GM18868 (cell line): ENCODE data around the gene MRNIP.
"Not testable (repeated sequence)": the region's sequence is repeated elsewhere in the genome, so short reads cannot be mapped to it uniquely, and the experiment has no call there.

ENCODE experiments used
- ATAC-seq: cut with Tn5 transposase; IDR thresholded peaks from one replicate; pipeline ENCODE4 v1.9.1; 2021; ENCODE audit warnings: mild to moderate bottlenecking, moderate library complexity; ENCODE audit not compliant: unreplicated experiment

The MRNIP gene

DNA sequence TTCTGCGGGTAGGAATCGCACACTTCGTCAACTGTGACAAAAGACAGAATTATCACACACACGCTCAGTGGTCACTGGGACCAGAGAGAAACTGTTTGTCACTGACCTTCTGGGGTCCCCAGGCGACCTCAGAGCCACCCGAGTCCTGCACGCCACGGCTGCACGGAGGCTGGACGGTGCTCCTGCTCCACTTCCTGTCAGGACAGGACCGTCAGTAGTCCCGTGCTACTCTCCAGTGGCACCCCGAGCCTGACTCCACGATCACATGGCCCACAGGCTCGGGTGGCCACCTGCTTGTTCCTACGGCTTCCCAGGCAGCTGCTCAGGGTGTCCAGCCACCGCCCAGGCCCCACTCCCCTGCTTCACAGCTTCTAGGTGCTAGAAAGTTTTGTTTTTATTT lies 17.9 kb downstream of the MRNIP start:
- ATAC-seq: no peak

DNA sequence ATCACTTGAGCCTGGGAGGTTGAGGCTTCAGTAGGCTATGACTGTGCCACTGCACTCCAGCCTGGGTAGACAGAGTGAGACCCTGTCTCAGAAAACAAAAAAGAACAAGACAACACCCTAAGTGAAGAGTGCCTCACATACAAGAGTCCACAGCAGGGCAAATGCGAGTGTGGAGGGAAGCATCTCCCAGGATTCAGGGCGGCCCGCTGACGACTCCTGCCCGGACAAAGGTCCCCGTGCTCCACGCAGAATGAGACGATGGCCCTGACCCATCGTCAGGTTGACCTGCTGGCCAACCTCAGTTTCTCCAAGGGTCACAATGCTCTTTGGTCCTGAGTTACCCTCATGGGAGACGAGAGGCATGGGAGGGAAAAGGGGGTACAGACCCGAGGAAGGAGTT lies 18.3 kb downstream of the MRNIP start:
- no peak for ATAC-seq

DNA sequence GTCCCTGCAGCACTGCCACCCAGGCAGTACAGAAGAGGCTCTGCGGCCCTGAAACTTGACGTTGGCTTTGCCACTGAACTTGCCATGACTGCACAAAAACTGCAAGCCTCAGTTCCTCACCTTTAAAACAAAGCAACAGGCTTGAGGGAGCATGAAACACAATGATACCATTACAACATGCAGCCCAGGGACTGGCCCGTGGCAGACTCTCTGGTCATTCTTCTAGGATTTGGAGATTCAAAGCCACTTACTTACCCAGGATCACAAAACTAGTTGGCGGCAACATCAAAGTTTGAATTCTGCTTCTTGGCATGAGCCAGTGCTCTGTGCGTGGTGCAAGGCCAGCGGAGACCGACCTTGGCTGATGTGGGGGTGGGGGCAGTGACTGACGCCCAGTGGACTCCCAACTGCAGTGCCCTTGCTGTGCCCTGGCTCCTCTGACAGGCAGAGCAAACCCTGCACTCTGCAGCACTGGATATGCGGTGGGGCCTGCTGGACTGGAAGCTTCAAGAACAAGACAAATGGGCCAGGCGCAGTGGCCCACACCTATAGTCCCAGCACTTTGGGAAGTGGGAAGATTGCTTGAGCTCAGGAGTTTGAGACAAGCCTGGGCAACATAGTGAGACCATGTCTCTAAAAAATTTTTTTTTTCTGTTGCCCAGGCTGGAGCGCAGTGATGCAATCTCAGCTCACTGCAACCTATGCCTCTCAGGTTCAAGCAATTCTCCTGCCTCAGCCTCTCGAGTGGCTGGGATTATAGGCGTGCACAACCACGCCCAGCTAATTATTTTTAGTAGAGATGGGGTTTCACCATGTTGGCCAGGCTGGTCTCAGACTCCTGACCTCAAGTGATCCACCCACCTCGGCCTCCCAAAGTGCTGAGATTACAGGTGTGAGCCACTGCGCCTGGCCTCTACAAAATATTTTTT lies 19.0 kb downstream of the MRNIP start:
- no peak for ATAC-seq

DNA sequence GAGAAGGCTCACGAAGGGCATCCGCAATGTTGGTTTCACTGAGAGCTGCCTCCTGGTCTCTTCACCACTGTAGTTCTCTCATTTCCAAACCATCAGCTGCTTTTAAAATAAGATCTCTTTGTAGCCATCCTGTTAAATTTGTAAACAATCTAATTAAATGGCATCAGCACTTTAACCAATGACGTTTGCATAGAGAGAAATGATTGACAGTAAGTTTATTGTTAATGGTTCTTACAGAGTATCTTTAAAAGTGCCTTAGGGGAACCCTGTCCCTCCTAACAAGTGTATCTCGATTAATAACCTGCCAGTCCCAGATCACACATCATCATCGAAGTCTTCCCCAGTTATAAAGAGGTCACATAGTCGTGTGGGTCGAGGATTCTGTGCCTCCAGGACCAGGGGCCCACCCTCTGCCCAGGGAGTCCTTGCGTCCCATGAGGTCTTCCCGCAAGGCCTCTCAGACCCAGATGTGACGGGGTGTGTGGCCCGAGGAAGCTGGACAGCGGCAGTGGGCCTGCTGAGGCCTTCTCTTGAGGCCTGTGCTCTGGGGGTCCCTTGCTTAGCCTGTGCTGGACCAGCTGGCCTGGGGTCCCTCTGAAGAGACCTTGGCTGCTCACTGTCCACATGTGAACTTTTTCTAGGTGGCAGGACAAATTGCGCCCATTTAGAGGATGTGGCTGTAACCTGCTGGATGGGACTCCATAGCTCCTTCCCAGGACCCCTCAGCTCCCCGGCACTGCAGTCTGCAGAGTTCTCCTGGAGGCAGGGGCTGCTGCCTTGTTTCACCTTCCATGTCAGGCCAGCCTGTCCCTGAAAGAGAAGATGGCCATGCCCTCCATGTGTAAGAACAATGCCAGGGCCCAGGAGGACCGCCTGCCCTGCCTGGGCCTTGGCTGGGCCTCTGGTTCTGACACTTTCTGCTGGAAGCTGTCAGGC lies 21.3 kb downstream of the MRNIP start:
- ATAC-seq: no peak

DNA sequence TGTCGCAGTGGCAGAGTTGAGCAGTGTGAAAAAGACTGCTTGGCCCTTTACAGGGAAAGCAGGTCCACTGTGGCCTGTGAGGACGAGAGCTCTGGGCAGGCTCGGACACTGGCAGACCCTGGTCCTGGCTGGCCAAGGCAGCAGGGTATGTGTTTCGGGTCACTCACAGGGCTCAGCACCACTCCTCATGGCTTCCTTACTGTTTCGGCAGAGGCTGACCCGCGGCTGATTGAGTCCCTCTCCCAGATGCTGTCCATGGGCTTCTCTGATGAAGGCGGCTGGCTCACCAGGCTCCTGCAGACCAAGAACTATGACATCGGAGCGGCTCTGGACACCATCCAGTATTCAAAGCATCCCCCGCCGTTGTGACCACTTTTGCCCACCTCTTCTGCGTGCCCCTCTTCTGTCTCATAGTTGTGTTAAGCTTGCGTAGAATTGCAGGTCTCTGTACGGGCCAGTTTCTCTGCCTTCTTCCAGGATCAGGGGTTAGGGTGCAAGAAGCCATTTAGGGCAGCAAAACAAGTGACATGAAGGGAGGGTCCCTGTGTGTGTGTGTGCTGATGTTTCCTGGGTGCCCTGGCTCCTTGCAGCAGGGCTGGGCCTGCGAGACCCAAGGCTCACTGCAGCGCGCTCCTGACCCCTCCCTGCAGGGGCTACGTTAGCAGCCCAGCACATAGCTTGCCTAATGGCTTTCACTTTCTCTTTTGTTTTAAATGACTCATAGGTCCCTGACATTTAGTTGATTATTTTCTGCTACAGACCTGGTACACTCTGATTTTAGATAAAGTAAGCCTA lies 22.2 kb downstream of the MRNIP start:
- peak; percentile 59 for ATAC-seq

DNA sequence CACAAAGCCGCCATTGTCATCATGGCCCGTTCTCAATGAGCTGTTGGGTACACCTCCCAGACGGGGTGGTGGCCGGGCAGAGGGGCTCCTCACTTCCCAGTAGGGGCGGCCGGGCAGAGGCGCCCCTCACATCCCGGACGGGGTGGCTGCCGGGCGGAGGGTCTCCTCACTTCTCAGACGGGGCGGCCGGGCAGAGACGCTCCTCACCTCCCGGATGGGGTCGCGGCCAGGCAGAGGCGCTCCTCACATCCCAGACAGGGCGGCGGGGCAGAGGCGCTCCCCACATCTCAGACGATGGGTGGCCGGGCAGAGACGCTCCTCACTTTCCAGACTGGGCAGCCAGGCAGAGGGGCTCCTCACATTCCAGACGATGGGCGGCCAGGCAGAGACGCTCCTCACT lies 23.7 kb downstream of the MRNIP start:
- not testable (repeated sequence) for ATAC-seq

DNA sequence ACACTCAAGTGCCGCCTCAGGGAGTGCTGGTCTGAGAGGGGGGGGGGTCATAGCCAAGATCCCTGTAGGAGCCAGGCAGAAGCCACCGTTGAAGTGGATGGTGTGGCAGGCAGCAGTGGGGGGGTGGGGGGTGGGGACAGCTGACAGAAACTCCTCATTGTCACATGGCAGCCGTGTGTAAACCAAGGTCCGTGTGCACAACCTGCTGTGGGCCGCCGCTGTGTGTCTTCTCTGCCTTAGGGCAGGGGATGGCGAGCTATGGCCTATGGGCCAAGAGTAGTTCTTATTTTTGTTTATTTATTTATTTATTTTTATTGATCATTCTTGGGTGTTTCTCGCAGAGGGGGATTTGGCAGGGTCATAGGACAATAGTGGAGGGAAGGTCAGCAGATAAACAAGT lies 24.5 kb downstream of the MRNIP start:
- ATAC-seq: no peak

DNA sequence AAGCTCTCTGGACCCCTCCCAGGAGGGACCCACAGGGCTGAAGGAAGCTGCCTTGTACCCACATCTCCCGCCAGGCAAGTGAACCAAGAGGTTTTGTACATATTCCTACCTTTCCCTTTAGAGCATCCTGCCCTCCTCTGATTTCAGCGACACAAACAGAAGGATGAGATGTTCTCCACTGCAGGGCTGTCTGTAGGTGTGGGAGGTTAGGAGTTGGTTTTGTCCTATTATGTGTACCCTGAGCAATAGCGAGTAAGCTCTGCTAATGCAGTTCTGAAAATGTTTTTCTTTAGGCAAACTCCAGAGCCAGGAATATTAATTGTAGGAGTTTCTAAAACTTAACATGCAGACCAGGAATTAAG lies 24.9 kb downstream of the MRNIP start:
- ATAC-seq: no peak

DNA sequence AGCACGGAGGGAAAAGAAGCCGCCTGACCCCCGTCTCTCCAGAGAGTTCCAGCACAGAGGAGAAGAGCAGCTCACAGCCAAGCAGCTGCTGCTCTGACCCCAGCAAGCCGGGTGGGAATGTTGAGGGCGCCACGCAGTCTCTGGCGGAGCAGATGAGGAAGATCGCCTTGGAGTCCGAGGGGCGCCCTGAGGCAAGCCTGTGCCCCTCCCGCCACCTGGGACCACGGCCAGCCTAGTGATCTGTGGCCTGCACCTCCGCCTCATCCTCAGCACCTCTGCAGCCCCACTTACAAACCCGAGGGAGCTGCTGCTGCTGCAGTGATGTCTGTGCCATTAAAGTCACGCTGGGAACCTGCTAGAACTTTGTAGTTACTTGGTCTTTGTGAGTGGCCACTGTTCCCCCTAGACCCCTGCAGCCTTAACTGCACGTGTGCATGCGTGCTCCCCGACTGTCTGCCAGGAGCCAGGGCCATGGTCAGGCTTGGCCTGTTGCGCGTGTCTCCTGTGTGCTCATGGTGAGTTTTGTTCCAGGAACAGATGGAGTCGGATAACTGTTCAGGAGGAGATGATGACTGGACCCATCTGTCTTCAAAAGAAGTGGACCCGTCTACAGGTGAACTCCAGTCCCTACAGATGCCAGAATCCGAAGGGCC lies 25.4 kb downstream of the MRNIP start:
- ATAC-seq: no peak

DNA sequence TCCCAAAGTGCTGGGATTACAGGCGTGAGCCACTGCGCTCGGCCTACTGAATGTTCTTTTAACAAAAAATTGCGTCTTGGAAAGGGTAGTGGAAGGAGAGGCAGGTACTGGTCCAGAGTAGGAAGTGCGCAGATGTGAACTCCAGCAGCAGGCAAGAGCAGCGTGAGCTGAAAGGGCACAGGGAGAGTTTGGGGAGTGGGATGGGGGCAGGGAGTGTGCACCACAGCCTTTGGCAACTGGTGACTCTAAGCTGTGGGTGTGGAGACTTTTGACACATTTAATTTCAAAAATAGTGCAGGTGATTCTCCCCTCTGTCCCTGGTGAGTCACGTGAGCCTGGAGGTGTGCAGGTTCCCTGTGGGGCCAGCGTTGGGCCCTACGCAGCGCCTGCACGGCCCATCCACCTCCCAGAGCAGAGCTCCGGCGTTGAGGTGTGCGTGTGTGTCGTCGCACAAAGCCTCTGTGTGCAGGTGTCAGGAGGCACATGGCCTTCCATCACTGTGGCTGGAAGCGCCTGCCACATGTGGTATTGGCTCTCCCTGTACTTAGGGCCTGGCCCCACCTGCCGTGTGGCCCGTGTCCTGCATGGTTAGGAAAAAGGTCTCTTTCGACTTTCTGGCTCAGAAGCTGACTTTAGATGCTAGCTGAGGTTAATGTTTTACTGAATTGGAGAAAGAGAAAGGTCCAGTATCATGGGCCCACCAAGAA lies 26.4 kb downstream of the MRNIP start:
- no peak for ATAC-seq

DNA sequence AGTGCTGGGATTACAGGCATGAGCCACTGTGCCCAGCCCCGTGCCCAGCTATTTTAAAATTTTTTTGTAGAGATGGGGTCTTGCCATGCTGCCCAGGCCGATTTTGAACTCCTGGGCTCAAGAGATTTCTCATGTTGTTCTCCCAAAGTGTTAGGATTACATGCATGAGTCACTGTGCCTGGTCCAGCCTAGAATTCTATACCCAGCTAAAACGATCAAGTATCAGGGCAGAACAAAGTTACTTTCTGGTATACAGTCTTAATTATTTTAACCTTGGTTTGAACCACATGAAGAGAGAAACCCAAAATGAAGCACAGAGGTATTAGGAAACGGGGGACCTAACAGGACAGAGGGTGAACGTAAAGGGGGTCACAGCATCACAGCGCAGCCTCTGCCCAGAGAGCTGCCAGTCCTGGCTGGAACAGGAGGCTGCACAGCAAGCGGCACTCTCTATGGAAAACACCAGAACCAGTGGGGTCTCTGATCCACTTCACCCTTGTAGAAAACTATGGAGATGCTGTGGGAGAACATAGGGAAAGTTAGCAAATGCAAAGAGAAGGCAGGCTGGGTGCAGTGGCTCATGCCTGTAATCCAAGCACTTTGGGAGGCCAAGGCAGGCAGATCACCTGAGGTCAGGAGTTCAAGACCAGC lies 27.7 kb downstream of the MRNIP start:
- ATAC-seq: no peak

DNA sequence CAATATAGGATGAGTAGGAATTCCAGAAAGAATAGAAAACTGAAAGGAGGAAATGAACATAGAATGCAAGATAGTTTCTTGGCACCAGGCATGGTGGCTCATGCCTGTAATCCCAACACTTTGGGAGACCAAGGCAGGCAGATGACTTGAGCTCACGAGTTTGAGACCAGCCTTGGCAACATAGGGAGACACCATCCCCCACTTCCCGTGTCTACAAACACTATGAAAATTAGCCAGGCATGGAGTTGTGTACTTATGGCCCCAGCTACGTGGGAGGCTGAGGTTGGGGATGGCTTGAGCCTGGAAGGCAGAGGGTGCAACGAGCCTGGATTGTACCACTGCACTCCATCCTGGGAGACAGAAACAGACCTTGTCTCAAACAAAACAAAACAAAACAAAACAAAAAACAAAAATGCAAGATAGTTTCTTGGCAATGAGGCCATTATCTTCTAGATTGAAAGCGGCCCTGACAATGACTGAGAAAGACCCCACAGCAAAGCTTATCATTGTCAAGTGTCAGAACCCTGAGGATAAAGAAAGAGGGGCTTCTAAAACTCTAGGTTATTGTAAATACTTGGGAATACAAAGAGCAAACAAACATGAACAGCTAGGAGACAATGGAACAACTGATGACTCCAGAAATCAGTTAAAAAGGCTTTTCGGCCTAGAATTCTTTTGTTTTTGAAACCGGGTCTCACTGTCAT lies 28.7 kb downstream of the MRNIP start:
- ATAC-seq: no peak

DNA sequence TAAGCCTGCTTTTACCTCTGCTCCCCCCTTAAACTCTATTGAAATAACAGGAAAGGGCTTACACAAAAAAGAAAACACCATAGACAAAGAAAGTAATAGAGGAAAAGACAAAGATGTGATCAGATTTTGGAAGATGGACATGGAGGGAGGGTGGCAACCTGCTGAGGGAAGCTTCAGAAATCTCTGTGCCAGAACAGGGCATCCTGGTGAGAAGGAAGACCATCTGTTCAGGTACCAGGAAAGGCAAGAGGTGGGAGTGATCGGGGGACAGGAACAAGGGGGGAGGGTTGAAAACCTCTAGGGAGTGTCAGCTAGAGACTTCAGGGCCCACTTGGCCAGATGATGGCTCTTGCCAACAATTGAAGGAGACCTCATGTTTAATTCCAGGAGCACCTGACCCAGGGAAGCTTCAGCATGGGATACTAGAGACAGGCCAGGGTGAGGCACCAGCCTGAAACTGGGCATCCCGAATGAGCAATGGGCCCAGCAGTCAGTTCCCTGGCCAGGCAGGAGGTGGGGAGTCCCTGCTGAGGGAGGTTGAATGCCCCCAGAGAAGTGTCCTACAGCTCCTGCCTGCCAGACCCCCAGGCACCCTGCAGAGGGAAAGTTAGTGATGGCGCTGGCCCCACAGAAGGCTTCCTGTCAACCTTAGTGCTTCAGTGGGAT lies 29.7 kb downstream of the MRNIP start:
- no peak for ATAC-seq

DNA sequence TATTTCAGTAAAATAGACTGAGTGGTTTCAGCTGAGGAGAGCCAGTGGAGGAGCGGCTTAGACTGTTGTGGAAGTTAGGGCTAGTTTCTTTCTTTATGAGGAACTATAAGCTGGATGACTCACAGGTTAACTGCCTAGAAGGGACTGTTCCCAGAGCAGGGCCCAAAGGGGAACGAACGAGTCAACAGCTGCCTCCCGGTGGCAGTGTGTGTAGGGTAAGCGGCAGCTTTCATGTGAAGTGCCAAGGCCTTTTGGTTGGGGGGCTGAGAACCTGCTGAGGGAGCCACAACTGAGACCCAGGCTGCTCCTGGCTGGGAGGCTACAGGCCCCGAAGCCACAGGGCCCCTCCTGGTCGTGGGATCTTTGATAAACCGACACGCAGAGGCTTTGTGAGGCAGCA lies 30.9 kb downstream of the MRNIP start:
- no peak for ATAC-seq

DNA sequence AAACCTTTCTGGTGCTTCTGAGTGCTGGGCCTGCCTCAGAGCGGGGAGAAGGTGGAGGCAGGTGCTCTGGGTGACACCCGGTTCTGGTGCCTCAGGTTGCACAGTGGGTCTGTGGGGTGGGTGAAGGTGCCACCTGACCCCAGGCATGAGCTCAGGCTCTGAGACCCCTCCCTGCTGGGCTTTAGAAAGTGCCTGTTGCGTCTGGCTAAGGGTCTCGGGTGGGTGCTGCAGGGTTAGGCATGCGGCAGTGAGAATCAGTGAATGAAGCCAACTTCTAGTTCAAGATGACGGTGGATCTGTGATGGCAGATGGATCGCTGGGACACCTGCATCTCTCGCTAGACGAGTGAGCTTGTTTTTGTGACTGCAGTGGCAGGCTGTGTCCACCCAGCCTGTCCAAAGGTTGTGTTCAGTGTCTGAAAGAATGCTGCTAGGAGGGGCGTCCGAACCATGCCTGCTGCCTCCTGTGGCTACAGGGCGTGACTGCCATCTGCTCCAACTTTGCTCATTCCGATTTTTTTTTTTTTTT lies 32.9 kb downstream of the MRNIP start:
- ATAC-seq: no peak

DNA sequence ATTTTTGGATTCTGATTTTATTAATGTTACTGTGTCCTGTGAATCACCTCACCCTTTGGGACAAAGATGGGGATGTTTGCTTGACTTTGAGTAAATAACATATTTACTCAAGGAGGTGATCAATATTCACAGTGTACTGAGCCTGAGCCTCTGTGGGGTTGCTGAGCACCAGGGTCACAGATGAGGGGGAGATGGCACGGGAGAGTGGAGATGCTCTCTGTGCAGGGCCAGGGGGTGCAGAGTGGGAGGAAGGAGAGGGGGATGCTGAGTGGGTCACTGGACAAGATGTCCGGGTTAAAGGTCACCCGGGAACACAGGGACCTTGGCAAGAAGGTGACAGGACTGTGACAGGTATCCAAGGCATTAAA lies 33.9 kb downstream of the MRNIP start:
- no peak for ATAC-seq

DNA sequence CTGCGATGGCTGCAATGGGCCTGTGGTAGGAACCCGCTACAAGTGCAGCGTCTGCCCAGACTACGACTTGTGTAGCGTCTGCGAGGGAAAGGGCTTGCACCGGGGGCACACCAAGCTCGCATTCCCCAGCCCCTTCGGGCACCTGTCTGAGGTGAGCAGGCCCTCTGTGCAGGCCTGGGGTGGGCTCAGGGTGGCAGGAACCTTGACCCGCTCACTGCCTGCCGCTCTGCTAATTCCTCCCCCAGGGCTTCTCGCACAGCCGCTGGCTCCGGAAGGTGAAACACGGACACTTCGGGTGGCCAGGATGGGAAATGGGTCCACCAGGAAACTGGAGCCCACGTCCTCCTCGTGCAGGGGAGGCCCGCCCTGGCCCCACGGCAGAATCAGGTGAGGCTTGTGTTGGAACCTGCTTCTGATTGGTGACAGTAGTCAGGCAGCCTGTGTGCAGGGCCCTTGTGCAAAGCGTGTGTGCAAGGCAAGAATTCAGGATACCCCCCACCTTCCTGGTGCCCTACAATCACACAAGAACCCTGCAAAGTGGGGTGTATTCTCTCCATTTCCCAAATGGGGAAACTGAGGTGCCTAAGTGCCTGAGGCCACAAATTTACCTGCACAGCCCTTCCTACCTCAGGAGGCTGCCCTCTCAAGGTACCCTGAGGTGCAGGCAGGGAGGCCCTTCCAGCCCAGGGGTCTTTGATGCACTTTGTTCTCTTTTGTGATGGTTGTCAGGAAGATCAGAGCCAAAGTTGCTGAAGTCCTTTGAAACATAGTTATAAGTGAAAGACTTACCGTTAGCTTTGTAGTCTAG lies 34.5 kb downstream of the MRNIP start:
- ATAC-seq: no peak
